A673 (cell line): Measurements from ENCODE around the gene SUPT5H.

Source experiments
- CTCF ChIP-seq: fragments of 300-800, 200-600 bp; sonication (generic); conservative IDR thresholded peaks from 2 replicates; pipeline ENCODE4 v1.5.1; 2017; ENCODE audit warnings: low read depth, mild to moderate bottlenecking, antibody characterized with exemption, low read length, moderate library complexity, mixed read lengths
- EZH2 ChIP-seq: fragments of 200-600 bp; sonication (generic); IDR thresholded peaks from 2 replicates; pipeline ENCODE4 v1.6.1; 2017; ENCODE audit warnings: borderline replicate concordance, low read depth, mild to moderate bottlenecking, mixed read lengths, antibody characterized with exemption, low read length; ENCODE audit not compliant: poor library complexity, severe bottlenecking

- TF ChIP-seq CTCF (no peak), EZH2 (no peak)
Observed at GRCh38 chr19:39492788-39493187, 47.4 kb downstream of the SUPT5H start.
